CD4-positive, CD25-positive, alpha-beta regulatory T cell (primary cell): ENCODE results near the gene GALNT16. TPM values are rescaled to one million over a fixed set of nuclear protein-coding genes. Genes with fewer than 3 reads are reported as not detected.

ENCODE experiments used
- ATAC-seq, 2 donors: fragments of 150-1000 bp; cut with Tn5 transposase; one replicate each; pipeline ENCODE4 v1.10.0; 2021; ENCODE audit warnings: low read depth in 2 of 2, moderate number of reproducible peaks in 2 of 2, moderate library complexity in 1 of 2
- DNase-seq, 3 donors: peaks; one replicate each; pipeline versions ENCODE4 v3.0.0 to v3.0.0-alpha.2; 2012 to 2022; ENCODE audit warnings: mixed read lengths in 1 of 3
- H3K27ac ChIP-seq: one replicate; pipeline ENCODE4 v1.7.0; 2013; ENCODE audit warnings: mild to moderate bottlenecking, low read length; ENCODE audit not compliant: insufficient read depth, poor library complexity, severe bottlenecking
- H3K27me3 ChIP-seq: one replicate; pipeline ENCODE4 v1.7.0; 2013; ENCODE audit warnings: low read length; ENCODE audit not compliant: control insufficient read depth, insufficient read depth
- H3K36me3 ChIP-seq: one replicate; pipeline ENCODE4 v1.7.0; 2013; ENCODE audit warnings: mild to moderate bottlenecking, low read length, moderate library complexity; ENCODE audit not compliant: control insufficient read depth, insufficient read depth
- H3K4me1 ChIP-seq: 2 replicates; pipeline ENCODE4 v1.7.0; 2013; ENCODE audit warnings: mild to moderate bottlenecking, low read length; ENCODE audit not compliant: insufficient read depth, control insufficient read depth, poor library complexity, severe bottlenecking
- H3K4me3 ChIP-seq: one replicate; pipeline ENCODE4 v1.7.0; 2013; ENCODE audit warnings: low read depth, mild to moderate bottlenecking, low read length, moderate library complexity
- H3K9me3 ChIP-seq, 2 experiments: 1 replicate in 1 of 2; 2 replicates in 1 of 2; pipeline ENCODE4 v1.7.0; 2013; ENCODE audit warnings: low read length in 2 of 2, mild to moderate bottlenecking in 1 of 2, moderate library complexity in 1 of 2; ENCODE audit not compliant: control insufficient read depth in 2 of 2
- H3K27ac Mint-ChIP-seq, 3 donors: one replicate each; pipeline ENCODE4 v1.8.0; 2020 to 2022; ENCODE audit warnings: mild to moderate bottlenecking in 3 of 3, mixed read lengths in 3 of 3, moderate library complexity in 2 of 3
- H3K27me3 Mint-ChIP-seq: one replicate; pipeline ENCODE4 v1.8.0; 2022; ENCODE audit warnings: mild to moderate bottlenecking, mixed read lengths
- H3K36me3 Mint-ChIP-seq: one replicate; pipeline ENCODE4 v1.8.0; 2020; ENCODE audit warnings: mixed read lengths
- H3K4me1 Mint-ChIP-seq, 4 donors: one replicate each; pipeline ENCODE4 v1.8.0; 2020 to 2022; ENCODE audit warnings: mixed read lengths in 4 of 4, mild to moderate bottlenecking in 1 of 4
- H3K4me3 Mint-ChIP-seq, 4 donors: one replicate each; pipeline ENCODE4 v1.8.0; 2020 to 2022; ENCODE audit warnings: mild to moderate bottlenecking in 4 of 4, mixed read lengths in 4 of 4, moderate library complexity in 3 of 4
- H3K9me3 Mint-ChIP-seq, 7 donors: one replicate each; pipeline ENCODE4 v1.8.0; 2020 to 2022; ENCODE audit warnings: mixed read lengths in 7 of 7, mild to moderate bottlenecking in 3 of 7, moderate library complexity in 2 of 7
- polyA plus RNA-seq, 4 donors: library from polyadenylated mRNA; unstranded; fragments of 300-500 nt; fragmentation: Illumina TruSeq; gene quantifications; one replicate each; pipeline ENCODE4 v1.2.3, GENCODE V29; 2021
- total RNA-seq: library from RNA; stranded (reverse); gene quantifications from one replicate; pipeline ENCODE4 v1.2.3, GENCODE V29; 2022

The GALNT16 gene
- total and polyA plus RNA-seq, 5 donors from 2014 or later: 0.05 TPM; not detected in 4

- Mint-ChIP-seq H3K4me3 (no peak overlapping the region), H3K9me3 (peaks cover 0 to 1% (median 0%) of the 10 kb centered on the region in 7 donors), H3K36me3 (no peaks in the 10 kb centered on the region), H3K4me1 (no peaks in the 10 kb centered on the region), H3K27me3 (peaks cover 7% of the 10 kb centered on the region), H3K27ac (no peak overlapping the region)
- Histone ChIP-seq H3K36me3 (no peaks in the 10 kb centered on the region), H3K9me3 (no peaks in the 10 kb centered on the region), H3K4me1 (no peaks in the 10 kb centered on the region), H3K27ac (no peak overlapping the region), H3K27me3 (no peaks in the 10 kb centered on the region), H3K4me3 (no peak overlapping the region)
- DNase-seq (no peak), ATAC-seq (no peak)
Observed at GRCh38 chr14:69316449-69317101, 56.6 kb downstream of the GALNT16 start.

GRCh38 chr14:69317102-69317755, 57.3 kb downstream of the GALNT16 start:
- Mint-ChIP-seq H3K4me3 (no peak overlapping the region), H3K4me1 (no peaks in the 10 kb centered on the region), H3K36me3 (no peaks in the 10 kb centered on the region), H3K27ac (no peak overlapping the region), H3K9me3 (peaks cover 0 to 1% (median 0%) of the 10 kb centered on the region in 7 donors), H3K27me3 (peaks cover 4% of the 10 kb centered on the region)
- no peak for DNase-seq
- no peaks in the 10 kb centered on the region for H3K4me1 ChIP-seq
- H3K27ac ChIP-seq: no peak overlapping the region
- no peak for ATAC-seq
- H3K27me3 ChIP-seq: no peaks in the 10 kb centered on the region
- H3K4me3 ChIP-seq: no peak overlapping the region
- H3K9me3 ChIP-seq: no peaks in the 10 kb centered on the region
- no peaks in the 10 kb centered on the region for H3K36me3 ChIP-seq

- Mint-ChIP-seq H3K27ac (no peak overlapping the region), H3K4me3 (no peak overlapping the region), H3K36me3 (no peaks in the 10 kb centered on the region), H3K4me1 (no peaks in the 10 kb centered on the region), H3K9me3 (peaks cover 0 to 1% (median 0%) of the 10 kb centered on the region in 7 donors), H3K27me3 (peaks cover 4% of the 10 kb centered on the region)
- H3K4me1 ChIP-seq: no peaks in the 10 kb centered on the region
- no peaks in the 10 kb centered on the region for H3K9me3 ChIP-seq
- ATAC-seq (no peak), DNase-seq (no peak)
- H3K27ac ChIP-seq: no peak overlapping the region
- H3K36me3 ChIP-seq: no peaks in the 10 kb centered on the region
- H3K4me3 ChIP-seq: no peak overlapping the region
- H3K27me3 ChIP-seq: no peaks in the 10 kb centered on the region
Observed at GRCh38 chr14:69317780-69318179, 57.8 kb downstream of the GALNT16 start.

- Histone ChIP-seq H3K4me1 (no peaks in the 10 kb centered on the region), H3K9me3 (no peaks in the 10 kb centered on the region), H3K27me3 (no peaks in the 10 kb centered on the region), H3K4me3 (no peak overlapping the region), H3K27ac (no peak overlapping the region), H3K36me3 (no peaks in the 10 kb centered on the region)
- DNase-seq (no peak), ATAC-seq (no peak)
- Mint-ChIP-seq H3K9me3 (peaks cover 0 to 1% (median 0%) of the 10 kb centered on the region in 7 donors), H3K4me1 (no peaks in the 10 kb centered on the region), H3K4me3 (no peak overlapping the region), H3K27ac (no peak overlapping the region), H3K36me3 (no peaks in the 10 kb centered on the region), H3K27me3 (peaks cover 4% of the 10 kb centered on the region)
Observed at GRCh38 chr14:69318241-69318640, 58.3 kb downstream of the GALNT16 start.

- peaks cover 0 to 1% (median 0%) of the 10 kb centered on the region in 7 donors for H3K9me3 Mint-ChIP-seq
- no peak overlapping the region for H3K27ac Mint-ChIP-seq
- DNase-seq (no peak), ATAC-seq (no peak)
- Histone ChIP-seq H3K9me3 (no peaks in the 10 kb centered on the region), H3K4me3 (no peak overlapping the region), H3K4me1 (no peaks in the 10 kb centered on the region), H3K36me3 (no peaks in the 10 kb centered on the region), H3K27me3 (no peaks in the 10 kb centered on the region), H3K27ac (no peak overlapping the region)
- H3K36me3 Mint-ChIP-seq: no peaks in the 10 kb centered on the region
- H3K4me3 Mint-ChIP-seq: no peak overlapping the region
- no peaks in the 10 kb centered on the region for H3K27me3 Mint-ChIP-seq
- no peaks in the 10 kb centered on the region for H3K4me1 Mint-ChIP-seq
Observed at GRCh38 chr14:69318901-69319475, 59.0 kb downstream of the GALNT16 start.

- Histone ChIP-seq H3K4me3 (no peak overlapping the region), H3K4me1 (no peaks in the 10 kb centered on the region), H3K27me3 (no peaks in the 10 kb centered on the region), H3K27ac (no peak overlapping the region), H3K9me3 (no peaks in the 10 kb centered on the region), H3K36me3 (no peaks in the 10 kb centered on the region)
- H3K4me3 Mint-ChIP-seq: no peak overlapping the region
- ATAC-seq (no peak), DNase-seq (no peak)
- no peak overlapping the region for H3K27ac Mint-ChIP-seq
- H3K9me3 Mint-ChIP-seq: peaks cover 0 to 1% (median 0%) of the 10 kb centered on the region in 7 donors
- no peaks in the 10 kb centered on the region for H3K4me1 Mint-ChIP-seq
- H3K36me3 Mint-ChIP-seq: no peaks in the 10 kb centered on the region
- no peaks in the 10 kb centered on the region for H3K27me3 Mint-ChIP-seq
Observed at GRCh38 chr14:69319911-69320310, 60.0 kb downstream of the GALNT16 start.

- peak overlapping the region in 1 of 3 donors; percentile 20 for H3K27ac Mint-ChIP-seq
- H3K36me3 ChIP-seq: no peaks in the 10 kb centered on the region
- H3K27me3 Mint-ChIP-seq: no peaks in the 10 kb centered on the region
- H3K27ac ChIP-seq: no peak overlapping the region
- no peaks in the 10 kb centered on the region for H3K4me1 ChIP-seq
- H3K27me3 ChIP-seq: no peaks in the 10 kb centered on the region
- no peaks in the 10 kb centered on the region for H3K36me3 Mint-ChIP-seq
- DNase-seq (no peak), ATAC-seq (no peak)
- peaks cover 0 to 1% (median 0%) of the 10 kb centered on the region in 7 donors for H3K9me3 Mint-ChIP-seq
- H3K4me3 Mint-ChIP-seq: no peak overlapping the region
- no peaks in the 10 kb centered on the region for H3K4me1 Mint-ChIP-seq
- no peak overlapping the region for H3K4me3 ChIP-seq
- H3K9me3 ChIP-seq: no peaks in the 10 kb centered on the region
Observed at GRCh38 chr14:69320581-69321365, 60.8 kb downstream of the GALNT16 start.
